Trophoblast cell (in vitro differentiated cells and primary cell): ENCODE data around the gene FAM170A.

Source experiments
- DNase-seq, 2 donors: peaks; one replicate each; pipeline ENCODE4 v3.0.0-alpha.2; 2016
- H2AFZ ChIP-seq: 2 replicates; pipeline ENCODE4 v1.6.1; 2013; ENCODE audit warnings: low read length, moderate library complexity, mild to moderate bottlenecking; ENCODE audit not compliant: insufficient read depth, poor library complexity
- H2AK5ac ChIP-seq: 2 replicates; pipeline ENCODE4 v1.6.1; 2013; ENCODE audit warnings: mild to moderate bottlenecking, low read length
- H2BK120ac ChIP-seq: 2 replicates; pipeline ENCODE4 v1.6.1; 2013; ENCODE audit warnings: low read length, mild to moderate bottlenecking, moderate library complexity; ENCODE audit not compliant: insufficient read depth, poor library complexity
- H2BK12ac ChIP-seq: 2 replicates; pipeline ENCODE4 v1.6.1; 2013; ENCODE audit warnings: mild to moderate bottlenecking, low read length, moderate library complexity
- H2BK5ac ChIP-seq: 2 replicates; pipeline ENCODE4 v1.6.1; 2013; ENCODE audit warnings: low read length, low read depth, moderate library complexity, mild to moderate bottlenecking; ENCODE audit not compliant: poor library complexity
- H3K14ac ChIP-seq: 2 replicates; pipeline ENCODE4 v1.6.1; 2013; ENCODE audit warnings: mild to moderate bottlenecking, low read length
- H3K18ac ChIP-seq: 2 replicates; pipeline ENCODE4 v1.6.1; 2013; ENCODE audit warnings: mild to moderate bottlenecking, low read length
- H3K23ac ChIP-seq: 2 replicates; pipeline ENCODE4 v1.6.1; 2013; ENCODE audit warnings: low read length
- H3K27ac ChIP-seq: 2 replicates; pipeline ENCODE4 v1.5.1; 2013; ENCODE audit warnings: low read depth, mild to moderate bottlenecking, inconsistent platforms, low read length, moderate library complexity
- H3K27me3 ChIP-seq: 2 replicates; pipeline ENCODE4 v1.6.1; 2013; ENCODE audit warnings: inconsistent platforms, mild to moderate bottlenecking, low read length, moderate library complexity; ENCODE audit not compliant: insufficient read depth
- H3K36me3 ChIP-seq, 2 experiments: 1 replicate in 1 of 2; 2 replicates in 1 of 2; pipeline ENCODE4 v1.6.1; 2013; ENCODE audit warnings: low read length in 2 of 2, mild to moderate bottlenecking in 2 of 2, moderate library complexity in 1 of 2; ENCODE audit not compliant: insufficient read depth in 2 of 2, control insufficient read depth in 1 of 2
- H3K4ac ChIP-seq: 2 replicates; pipeline ENCODE4 v1.6.1; 2013; ENCODE audit warnings: low read depth, mild to moderate bottlenecking, low read length, moderate library complexity
- H3K4me1 ChIP-seq, 2 experiments: 1 replicate in 1 of 2; 2 replicates in 1 of 2; pipeline ENCODE4 v1.6.1; 2013; ENCODE audit warnings: low read length in 2 of 2, mild to moderate bottlenecking in 2 of 2, moderate library complexity in 1 of 2; ENCODE audit not compliant: insufficient read depth in 2 of 2, control insufficient read depth in 1 of 2
- H3K4me2 ChIP-seq: 2 replicates; pipeline ENCODE4 v1.6.1; 2013; ENCODE audit warnings: inconsistent platforms, mild to moderate bottlenecking, low read length, moderate library complexity
- H3K4me3 ChIP-seq: 2 replicates; pipeline ENCODE4 v1.5.1; 2013; ENCODE audit warnings: mild to moderate bottlenecking, low read depth, low read length, inconsistent platforms
- H3K79me1 ChIP-seq: one replicate; pipeline ENCODE4 v1.6.1; 2013; ENCODE audit warnings: low read length
- H3K79me2 ChIP-seq: 2 replicates; pipeline ENCODE4 v1.6.1; 2013; ENCODE audit warnings: low read length, mild to moderate bottlenecking; ENCODE audit not compliant: control insufficient read depth, insufficient read depth, poor library complexity
- H3K9ac ChIP-seq: 2 replicates; pipeline ENCODE4 v1.6.1; 2013; ENCODE audit warnings: mild to moderate bottlenecking, low read length
- H3K9me3 ChIP-seq: 2 replicates; pipeline ENCODE4 v1.6.1; 2013; ENCODE audit warnings: low read depth, mild to moderate bottlenecking, control low read depth, inconsistent platforms, low read length; ENCODE audit not compliant: insufficient read depth
- H4K12ac ChIP-seq: 2 replicates; pipeline ENCODE4 v1.6.1; 2013; ENCODE audit warnings: low read depth, mild to moderate bottlenecking, low read length, moderate library complexity
- H4K8ac ChIP-seq: 2 replicates; pipeline ENCODE4 v1.6.1; 2013; ENCODE audit warnings: low read depth, mild to moderate bottlenecking, low read length, moderate library complexity
- H4K91ac ChIP-seq: one replicate; pipeline ENCODE4 v1.6.1; 2013; ENCODE audit warnings: low read depth, mild to moderate bottlenecking, low read length, moderate library complexity
- WGBS: extraction: QIAGEN DNeasy Blood & Tissue Kit; methylation state at CpG from one replicate; pipeline ENCODE4 v1.1.7; 2013; ENCODE audit warnings: missing lambda C conversion rate; ENCODE audit not compliant: insufficient read length, insufficient coverage; ENCODE audit errors: extremely low coverage; 5-methylcytosine and 5-hydroxymethylcytosine counted together

The FAM170A gene

GRCh38 chr5:119630752-119631440, 1.5 kb downstream of the FAM170A start:
- Histone ChIP-seq H2BK12ac (no peak overlapping the region), H4K12ac (no peak overlapping the region), H3K9me3 (peaks cover 4% of the 10 kb centered on the region), H2AK5ac (no peak overlapping the region), H3K9ac (no peak overlapping the region), H3K36me3 (no peaks in the 10 kb centered on the region), H3K18ac (no peak overlapping the region), H3K14ac (no peak overlapping the region), H3K27ac (no peak overlapping the region), H3K4me3 (no peak overlapping the region), H3K4me2 (no peak overlapping the region), H4K8ac (no peak overlapping the region), H3K4ac (no peak overlapping the region), H3K27me3 (no peaks in the 10 kb centered on the region), H3K23ac (no peak overlapping the region), H3K79me1 (no peaks in the 10 kb centered on the region), H4K91ac (no peak overlapping the region), H2BK120ac (no peak overlapping the region), H3K79me2 (no peaks in the 10 kb centered on the region), H2BK5ac (no peak overlapping the region), H2AFZ (no peak overlapping the region), H3K4me1 (no peaks in the 10 kb centered on the region)
- WGBS = no CpG with 5 or more reads among the region's 9 CpGs
- DNase-seq = no peak

- Histone ChIP-seq H4K12ac (no peak overlapping the region), H3K79me2 (no peaks in the 10 kb centered on the region), H3K4me2 (no peak overlapping the region), H3K4me3 (no peak overlapping the region), H2AFZ (no peak overlapping the region), H3K79me1 (no peaks in the 10 kb centered on the region), H3K18ac (no peak overlapping the region), H3K9ac (no peak overlapping the region), H4K91ac (no peak overlapping the region), H4K8ac (no peak overlapping the region), H3K4ac (no peak overlapping the region), H3K14ac (no peak overlapping the region), H2BK12ac (no peak overlapping the region), H2AK5ac (no peak overlapping the region), H3K27me3 (no peaks in the 10 kb centered on the region), H3K36me3 (no peaks in the 10 kb centered on the region), H2BK5ac (no peak overlapping the region), H3K9me3 (peaks cover 4% of the 10 kb centered on the region), H3K27ac (no peak overlapping the region), H3K4me1 (no peaks in the 10 kb centered on the region), H3K23ac (no peak overlapping the region), H2BK120ac (no peak overlapping the region)
- DNase-seq = no peak
- no CpG with 5 or more reads among the region's 3 CpGs for WGBS
Observed at GRCh38 chr5:119631660-119632059, 2.3 kb downstream of the FAM170A start.

GRCh38 chr5:119651486-119651885, 22.1 kb downstream of the FAM170A start:
- no peak overlapping the region for H3K23ac ChIP-seq
- no peak overlapping the region for H3K4me3 ChIP-seq
- H2BK120ac ChIP-seq = no peak overlapping the region
- no peak overlapping the region for H2AFZ ChIP-seq
- no peak for DNase-seq
- no peak overlapping the region for H4K91ac ChIP-seq
- no peaks in the 10 kb centered on the region for H3K27me3 ChIP-seq
- H3K9me3 ChIP-seq = no peaks in the 10 kb centered on the region
- no peaks in the 10 kb centered on the region for H3K79me2 ChIP-seq
- H3K4ac ChIP-seq = no peak overlapping the region
- no peaks in the 10 kb centered on the region for H3K36me3 ChIP-seq
- H3K4me2 ChIP-seq = no peak overlapping the region
- H4K8ac ChIP-seq = no peak overlapping the region
- H2BK12ac ChIP-seq = no peak overlapping the region
- H3K4me1 ChIP-seq = no peaks in the 10 kb centered on the region
- no peaks in the 10 kb centered on the region for H3K79me1 ChIP-seq
- H3K14ac ChIP-seq = no peak overlapping the region
- no peak overlapping the region for H3K18ac ChIP-seq
- no peak overlapping the region for H3K9ac ChIP-seq
- no peak overlapping the region for H4K12ac ChIP-seq
- no peak overlapping the region for H2BK5ac ChIP-seq
- no peak overlapping the region for H3K27ac ChIP-seq
- H2AK5ac ChIP-seq = no peak overlapping the region

GRCh38 chr5:119655061-119655460, 25.7 kb downstream of the FAM170A start:
- Histone ChIP-seq H3K79me1 (no peaks in the 10 kb centered on the region), H3K4me2 (no peak overlapping the region), H3K9me3 (no peaks in the 10 kb centered on the region), H3K9ac (no peak overlapping the region), H4K91ac (no peak overlapping the region), H2AK5ac (no peak overlapping the region), H3K4me3 (no peak overlapping the region), H3K27me3 (no peaks in the 10 kb centered on the region), H3K18ac (no peak overlapping the region), H3K14ac (no peak overlapping the region), H2BK12ac (no peak overlapping the region), H3K4me1 (no peaks in the 10 kb centered on the region), H3K4ac (no peak overlapping the region), H4K8ac (no peak overlapping the region), H3K23ac (no peak overlapping the region), H2BK5ac (no peak overlapping the region), H2AFZ (no peak overlapping the region), H4K12ac (no peak overlapping the region), H3K79me2 (no peaks in the 10 kb centered on the region), H3K27ac (no peak overlapping the region), H3K36me3 (no peaks in the 10 kb centered on the region), H2BK120ac (no peak overlapping the region)
- WGBS = no CpG with 5 or more reads among the region's 2 CpGs
- DNase-seq = peak; percentile 2 to 56
